Renal cortical epithelial cell (primary cell): Measurements from ENCODE around the gene DNAJB8. TPM values are rescaled to one million over a fixed set of nuclear protein-coding genes. Genes with fewer than 3 reads are reported as not detected.

Source experiments
- DNase-seq: peaks from one replicate; pipeline ENCODE4 v3.0.0-alpha.2; 2011; ENCODE audit warnings: low read depth
- total RNA-seq: library from RNA; depleted of rRNA; stranded (reverse); fragments of >200 nt; gene quantifications from 2 replicates; pipeline ENCODE4 v1.2.3, GENCODE V29; 2014

Gene DNAJB8
- total RNA-seq, 1 donor from 2014 or later: not detected

GRCh38 chr3:128426128-128426921 lies 40.4 kb downstream of the DNAJB8 start:
- no peak for DNase-seq

GRCh38 chr3:128425846-128426127 lies 40.9 kb downstream of the DNAJB8 start:
- DNase-seq: no peak

GRCh38 chr3:128425142-128425845 lies 41.4 kb downstream of the DNAJB8 start:
- no peak for DNase-seq

GRCh38 chr3:128424508-128425069 lies 42.1 kb downstream of the DNAJB8 start:
- DNase-seq: peak; percentile 22

GRCh38 chr3:128423525-128424147 lies 43.1 kb downstream of the DNAJB8 start:
- DNase-seq: no peak

GRCh38 chr3:128422762-128423524 lies 43.7 kb downstream of the DNAJB8 start:
- DNase-seq: no peak

- DNase-seq: no peak
Observed at GRCh38 chr3:128421966-128422365, 44.7 kb downstream of the DNAJB8 start.

- DNase-seq: no peak
Observed at GRCh38 chr3:128421439-128421836, 45.3 kb downstream of the DNAJB8 start.

GRCh38 chr3:128420720-128421438 lies 45.8 kb downstream of the DNAJB8 start:
- DNase-seq: no peak

- no peak for DNase-seq
Observed at GRCh38 chr3:128420289-128420688, 46.4 kb downstream of the DNAJB8 start.

- DNase-seq: no peak
Observed at GRCh38 chr3:128419311-128419710, 47.4 kb downstream of the DNAJB8 start.

- DNase-seq: no peak
Observed at GRCh38 chr3:128418900-128419299, 47.8 kb downstream of the DNAJB8 start.

GRCh38 chr3:128416578-128417211 lies 50.0 kb downstream of the DNAJB8 start:
- peak; percentile 72 for DNase-seq

GRCh38 chr3:128415773-128416577 lies 50.7 kb downstream of the DNAJB8 start:
- DNase-seq: no peak

GRCh38 chr3:128415200-128415772 lies 51.4 kb downstream of the DNAJB8 start:
- no peak for DNase-seq

GRCh38 chr3:128413413-128414205 lies 53.1 kb downstream of the DNAJB8 start:
- DNase-seq: no peak

GRCh38 chr3:128413003-128413370 lies 53.7 kb downstream of the DNAJB8 start:
- DNase-seq: no peak
